Hematopoietic multipotent progenitor cell (in vitro differentiated cells): ENCODE results near the gene MEGF9. TPM values are rescaled to one million over a fixed set of nuclear protein-coding genes. Genes with fewer than 3 reads are reported as not detected.
A peak's percentile ranks its signal among the peaks of the same experiment; 100 is the strongest.

Experiments
- DNase-seq, 3 donors: peaks; one replicate each; pipeline ENCODE4 v3.0.0-alpha.2; 2011 to 2015; ENCODE audit warnings: low read depth in 2 of 3, low spot score in 2 of 3
- total RNA-seq: library from RNA; depleted of rRNA; stranded (reverse); fragments of >200 nt; gene quantifications from one replicate; pipeline ENCODE4 v1.2.3, GENCODE V29; 2012

MEGF9 gene
- total RNA-seq, 1 donor, result 7.3 TPM

DNA sequence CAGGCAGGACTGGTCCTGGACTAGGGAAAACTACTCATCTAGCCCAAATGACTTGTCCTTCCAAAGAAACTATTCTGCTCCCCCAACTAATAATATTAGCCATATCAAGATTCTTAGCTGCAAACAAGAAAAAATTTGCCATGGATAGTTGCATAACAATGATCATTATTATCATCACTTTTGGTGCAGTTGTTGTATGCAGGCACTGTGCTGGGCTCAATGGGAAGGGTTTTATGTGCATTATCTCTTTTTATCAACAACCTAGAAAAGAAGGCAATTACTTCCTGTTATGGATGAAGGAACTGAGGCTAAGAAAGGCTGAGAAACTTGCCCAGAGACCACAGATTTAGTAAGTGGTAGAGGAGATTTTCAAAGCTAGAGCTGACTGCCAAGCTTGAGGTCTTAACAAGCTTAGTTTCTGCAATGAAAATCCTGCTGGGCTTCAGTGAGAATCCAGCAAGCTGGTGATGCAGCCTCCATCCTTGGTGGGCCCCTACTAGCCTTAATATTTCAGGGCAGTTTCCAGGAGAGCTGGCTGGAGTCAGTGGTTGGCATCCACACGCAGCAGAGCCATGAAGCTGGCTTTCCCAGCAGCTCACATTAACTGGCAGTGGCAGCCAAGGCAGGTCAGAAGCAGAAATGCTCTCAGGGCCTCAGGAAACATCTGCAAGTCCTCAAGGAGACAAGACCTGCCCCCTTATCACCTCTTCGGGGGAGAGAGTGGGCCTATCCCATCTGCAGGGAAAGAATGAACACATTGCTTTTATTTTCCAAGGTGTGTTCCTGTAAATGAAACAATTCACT, 20.5 kb upstream of the MEGF9 start:
- peak in 1 of 3 donors; percentile 55 for DNase-seq

DNA sequence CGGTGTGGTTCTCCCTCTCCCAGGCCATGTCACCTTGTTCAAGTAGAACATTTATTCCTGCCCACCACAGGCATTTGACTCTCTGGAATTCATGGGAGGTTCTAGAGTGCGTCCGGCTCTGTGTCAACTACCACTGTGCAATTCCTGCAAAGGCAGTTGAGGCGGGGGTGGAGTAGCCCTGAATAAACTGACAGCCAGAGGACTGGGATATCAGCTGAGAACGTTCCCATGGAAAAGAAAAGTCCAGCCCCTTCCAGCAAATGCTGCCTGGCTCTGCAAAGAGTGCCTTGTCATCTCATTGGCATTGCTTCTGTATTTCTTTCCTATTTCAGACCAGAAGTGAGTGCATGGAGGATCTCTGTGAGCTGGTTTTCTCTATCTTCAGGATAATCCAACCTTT, 18.9 kb upstream of the MEGF9 start:
- DNase-seq, result no peak

DNA sequence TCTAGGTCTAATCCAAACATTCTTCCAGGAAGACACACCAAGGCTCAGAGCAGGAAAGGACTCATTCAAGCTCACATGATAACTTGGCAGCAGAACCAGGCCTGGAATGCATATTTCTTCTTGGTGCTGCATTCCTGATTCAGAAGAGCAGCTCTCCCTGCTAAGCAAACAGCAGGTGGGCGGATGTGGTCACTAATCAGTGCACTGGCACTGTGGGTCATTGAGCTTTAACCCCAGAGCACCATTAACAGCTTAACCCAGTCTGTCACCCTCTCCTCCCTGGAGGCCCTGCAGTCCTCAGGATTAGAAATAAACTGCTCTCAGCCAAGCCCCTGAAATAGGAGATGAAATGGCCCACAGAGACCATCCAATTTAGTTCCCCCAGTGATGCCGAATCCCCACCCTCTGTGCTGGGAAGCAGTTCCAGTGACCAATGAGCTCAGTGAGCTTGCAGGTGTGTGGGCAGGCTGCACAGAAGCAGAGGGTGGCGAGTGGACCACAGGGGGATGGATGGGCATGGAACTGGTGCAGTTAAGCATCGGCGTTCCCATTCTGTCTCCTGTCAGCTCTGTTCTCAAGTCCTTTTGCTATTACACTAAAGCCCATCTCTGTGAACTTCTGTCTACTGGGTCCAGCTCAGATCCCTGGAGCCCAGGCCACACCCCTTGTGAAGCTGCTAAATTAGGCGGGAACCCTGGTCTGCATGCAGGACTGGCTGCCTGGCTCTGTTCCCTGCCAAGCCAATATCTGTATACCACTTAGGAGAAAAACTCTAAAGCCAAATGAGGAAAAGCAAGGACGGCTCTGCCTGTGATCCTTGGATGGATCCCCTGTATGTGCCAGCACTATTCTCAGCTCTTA, 16.6 kb upstream of the MEGF9 start:
- no peak for DNase-seq

DNA sequence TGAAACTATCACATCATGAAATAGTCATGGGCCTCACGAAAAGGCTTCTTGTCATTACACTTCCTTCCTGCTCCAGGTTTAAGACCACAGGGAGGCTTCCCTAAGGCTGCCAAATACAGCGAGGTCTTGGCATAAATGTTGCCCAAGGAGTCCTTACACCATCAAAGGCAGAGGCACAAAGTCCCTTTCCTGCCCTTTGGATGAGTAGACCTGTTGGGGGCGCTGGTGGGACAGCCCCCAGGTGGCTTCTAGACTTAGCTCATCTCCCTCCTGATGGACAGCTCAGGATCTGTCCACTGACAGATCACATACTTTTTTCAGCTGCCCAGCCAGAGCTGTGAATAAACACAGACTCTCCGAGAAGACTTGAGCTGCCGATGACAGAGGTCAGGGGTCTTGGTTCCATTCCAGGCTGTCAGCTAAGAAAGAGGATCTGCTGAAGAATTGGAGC, 15.5 kb upstream of the MEGF9 start:
- no peak for DNase-seq

DNA sequence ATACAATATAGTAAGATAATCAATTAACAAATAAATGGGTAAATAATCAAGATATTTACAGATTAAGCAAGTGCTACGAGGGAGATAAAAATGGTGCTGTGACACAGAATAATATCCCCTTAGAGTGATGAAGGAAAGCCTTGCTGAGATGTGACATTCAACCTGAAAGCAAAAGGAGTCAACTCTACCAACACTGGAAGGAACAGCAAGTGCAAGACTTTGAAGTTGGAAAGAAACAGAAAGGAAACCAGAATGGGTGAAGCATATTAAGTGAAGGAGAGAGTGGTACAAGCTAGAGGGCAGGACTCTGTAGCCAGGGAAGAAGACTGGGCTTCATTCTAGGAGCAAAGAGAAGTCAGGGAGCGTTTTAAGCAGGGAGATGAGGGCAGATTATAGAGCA, 12.2 kb upstream of the MEGF9 start:
- no peak for DNase-seq

- no peak for DNase-seq
Measured at GRCh38 chr9:120725907-120726306, 11.6 kb upstream of the MEGF9 start.

DNA sequence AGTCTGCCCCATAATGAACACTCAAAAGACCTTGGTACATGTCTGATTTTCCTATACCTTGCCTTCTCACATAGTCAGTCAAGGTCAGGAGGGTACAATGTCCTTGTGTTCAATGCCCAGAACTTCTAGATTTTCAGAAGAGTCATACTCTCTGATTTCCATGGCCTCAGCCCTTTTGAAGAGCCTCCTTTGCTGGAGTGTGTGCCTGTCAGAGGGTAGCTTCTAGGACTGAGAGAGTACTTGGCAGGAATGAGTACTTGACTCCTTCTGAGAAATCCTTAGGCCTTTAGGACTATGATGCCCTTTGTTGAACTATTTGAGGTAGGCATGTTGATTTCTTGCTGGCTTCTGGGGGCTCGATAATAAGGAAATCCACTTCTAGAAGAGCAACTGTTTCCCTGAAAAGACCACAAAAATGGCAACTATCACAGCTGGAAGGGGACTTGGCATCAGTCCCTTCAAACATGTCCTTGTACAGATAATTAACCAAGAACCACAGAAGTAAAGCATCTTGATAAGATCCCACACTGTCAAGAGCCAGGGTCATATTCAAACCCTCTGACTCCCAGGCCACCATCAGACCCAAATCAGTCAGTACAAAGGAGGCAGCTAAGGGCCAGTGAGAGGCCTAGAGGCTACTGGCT, 10.6 kb upstream of the MEGF9 start:
- DNase-seq, result peak in 1 of 3 donors; percentile 52

DNA sequence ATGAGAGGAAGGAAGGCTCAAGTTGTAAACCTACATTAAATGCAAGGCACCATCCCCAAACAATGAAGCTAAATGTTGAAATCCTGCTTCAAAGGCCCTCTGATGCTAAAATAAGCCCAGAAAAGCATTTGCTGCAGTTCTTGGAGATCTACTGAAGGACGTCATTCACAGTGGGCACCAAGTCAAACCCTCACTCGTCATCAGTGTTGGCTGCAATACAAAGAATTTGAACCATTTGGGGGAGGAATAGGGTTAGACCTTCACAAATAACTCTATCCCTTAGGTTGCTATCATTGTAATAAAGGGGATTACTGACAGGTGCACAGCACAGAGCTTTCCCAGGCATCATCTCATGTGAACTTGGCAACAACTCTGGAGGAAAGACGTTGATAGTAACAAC, 9.3 kb upstream of the MEGF9 start:
- no peak for DNase-seq

- no peak for DNase-seq
Measured at GRCh38 chr9:120720404-120720803, 6.1 kb upstream of the MEGF9 start.

- no peak for DNase-seq
Measured at GRCh38 chr9:120718316-120718715, 4.0 kb upstream of the MEGF9 start.

- no peak for DNase-seq
Measured at GRCh38 chr9:120717176-120717575, 2.9 kb upstream of the MEGF9 start.

DNA sequence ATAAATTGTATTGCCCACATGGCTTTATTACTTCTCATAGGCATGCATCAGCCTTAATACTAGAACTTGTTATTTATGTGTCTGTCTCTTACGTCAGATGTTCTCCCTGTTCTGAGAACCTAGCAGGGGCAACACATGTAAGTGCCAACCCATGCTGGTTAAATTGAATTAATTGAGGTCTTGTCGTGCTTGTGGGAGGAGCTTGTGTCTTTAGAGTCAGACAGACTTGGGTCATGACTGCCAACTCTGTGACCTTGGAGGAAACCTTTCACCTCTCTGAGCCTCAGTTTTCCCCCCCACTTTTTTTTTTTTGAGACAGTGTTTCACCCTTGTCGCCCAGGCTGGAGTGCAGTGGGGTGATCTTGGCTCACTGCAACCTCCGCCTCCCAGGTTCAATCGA, 2.2 kb upstream of the MEGF9 start:
- DNase-seq, result no peak

DNA sequence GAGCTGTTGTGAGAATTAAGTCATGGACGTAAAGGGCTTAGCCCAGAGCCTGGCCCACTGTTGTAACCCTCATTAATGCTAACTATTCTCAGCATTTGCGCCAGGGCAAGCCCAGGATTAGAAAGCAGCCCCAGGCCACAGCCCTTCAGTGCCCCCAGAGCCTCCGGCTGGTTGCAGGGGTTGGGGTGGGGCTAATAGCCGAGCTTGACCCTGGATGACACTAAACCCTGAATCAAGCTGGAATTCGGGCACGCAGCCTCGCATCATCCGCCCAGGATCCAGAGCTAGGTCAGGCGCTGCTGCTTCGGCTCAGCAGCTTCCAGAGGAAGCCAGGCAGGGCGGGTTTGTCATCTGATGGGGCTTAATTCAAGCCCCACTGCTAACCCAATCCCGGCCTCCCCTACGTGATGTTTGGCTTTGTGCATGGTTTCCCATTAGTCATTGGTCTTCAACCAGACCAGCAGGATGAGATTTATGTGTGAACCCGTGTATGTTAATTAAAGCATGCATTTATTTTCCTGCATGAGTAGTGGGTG, 1.2 kb upstream of the MEGF9 start:
- no peak for DNase-seq

- DNase-seq, result no peak
Measured at GRCh38 chr9:120714846-120715388, 647 bp upstream of the MEGF9 start.

GRCh38 chr9:120713257-120714087, 798 bp downstream of the MEGF9 start:
- peak in 1 of 3 donors; percentile 32 for DNase-seq

DNA sequence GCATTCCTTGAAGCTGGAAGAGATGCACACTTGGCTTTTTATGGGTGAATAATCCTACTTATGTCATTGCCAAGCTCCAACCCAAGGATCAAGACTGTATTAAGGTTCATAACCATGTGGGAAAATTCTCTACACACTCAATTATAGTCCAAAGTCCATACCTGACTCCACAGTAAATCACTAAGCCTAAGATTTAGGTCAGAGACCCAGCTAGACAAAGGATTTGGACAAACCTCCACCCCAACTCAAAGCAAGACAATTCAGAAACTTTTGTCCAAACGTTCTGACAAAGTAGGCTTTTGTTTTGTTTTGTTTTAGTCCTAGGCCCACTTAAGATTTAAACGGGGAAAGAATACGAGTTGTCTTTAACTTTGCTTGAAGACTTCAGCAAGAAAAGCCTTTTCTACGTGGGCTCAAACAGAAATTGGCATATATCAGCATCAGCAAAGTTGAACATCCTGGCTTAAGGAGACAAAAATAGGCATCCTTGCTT, 1.7 kb downstream of the MEGF9 start:
- no peak for DNase-seq

- no peak for DNase-seq
Measured at GRCh38 chr9:120711841-120712538, 2.3 kb downstream of the MEGF9 start.

DNA sequence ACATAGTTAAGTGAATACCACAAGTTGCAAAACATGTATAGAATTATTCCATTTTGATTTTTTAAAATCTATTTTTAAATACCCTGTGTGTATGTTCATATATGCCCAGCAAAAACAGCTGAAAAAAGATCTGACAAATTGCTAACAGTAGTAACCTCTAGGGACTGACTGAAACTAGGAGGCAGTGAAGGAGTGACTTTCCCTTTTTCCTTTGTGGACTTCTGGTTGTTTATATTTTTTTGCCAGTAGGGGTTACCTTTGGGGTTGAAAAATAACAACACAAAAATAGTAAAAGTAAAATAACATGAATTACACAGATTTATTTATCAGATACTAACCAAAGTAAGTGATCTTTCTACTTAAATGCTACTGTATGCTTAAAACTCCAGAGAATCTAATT, 2.9 kb downstream of the MEGF9 start:
- no peak for DNase-seq
